ENCODE results near the gene SVEP1. TPM values are rescaled to one million over a fixed set of nuclear protein-coding genes. Genes with fewer than 3 reads are reported as not detected.
A peak's percentile ranks its signal among the peaks of the same experiment; 100 is the strongest.

The SVEP1 gene
- total RNA-seq, 1 donor from 2014 or later, result 41.8 TPM

DNA sequence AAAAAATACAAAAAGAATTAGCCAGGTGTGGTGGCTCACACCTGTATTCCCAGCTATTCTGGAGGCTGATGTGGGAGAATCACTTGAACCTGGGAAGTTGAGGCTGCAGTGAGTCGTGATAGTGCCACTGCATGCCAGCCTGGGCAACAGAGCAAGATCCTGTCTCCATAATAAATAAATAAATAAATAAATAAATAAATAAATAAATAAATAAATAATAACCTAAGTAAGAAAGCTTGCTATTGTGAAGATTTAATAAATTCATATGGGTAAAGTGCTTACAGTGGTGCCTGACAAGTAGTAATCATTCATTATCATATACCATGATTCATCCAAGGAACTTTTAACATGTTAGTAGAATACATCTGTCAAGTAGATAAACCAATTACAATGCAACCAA, 13.4 kb downstream of the SVEP1 start:
- no peak for DNase-seq (ENCODE audit: low spot score in 2 of 2)
- no peaks in the 10 kb centered on the region for H3K27me3 ChIP-seq
- H3K9me3 ChIP-seq, result no peaks in the 10 kb centered on the region
- H3K36me3 ChIP-seq, result no peaks in the 10 kb centered on the region
- TF ChIP-seq, protein P1, sequence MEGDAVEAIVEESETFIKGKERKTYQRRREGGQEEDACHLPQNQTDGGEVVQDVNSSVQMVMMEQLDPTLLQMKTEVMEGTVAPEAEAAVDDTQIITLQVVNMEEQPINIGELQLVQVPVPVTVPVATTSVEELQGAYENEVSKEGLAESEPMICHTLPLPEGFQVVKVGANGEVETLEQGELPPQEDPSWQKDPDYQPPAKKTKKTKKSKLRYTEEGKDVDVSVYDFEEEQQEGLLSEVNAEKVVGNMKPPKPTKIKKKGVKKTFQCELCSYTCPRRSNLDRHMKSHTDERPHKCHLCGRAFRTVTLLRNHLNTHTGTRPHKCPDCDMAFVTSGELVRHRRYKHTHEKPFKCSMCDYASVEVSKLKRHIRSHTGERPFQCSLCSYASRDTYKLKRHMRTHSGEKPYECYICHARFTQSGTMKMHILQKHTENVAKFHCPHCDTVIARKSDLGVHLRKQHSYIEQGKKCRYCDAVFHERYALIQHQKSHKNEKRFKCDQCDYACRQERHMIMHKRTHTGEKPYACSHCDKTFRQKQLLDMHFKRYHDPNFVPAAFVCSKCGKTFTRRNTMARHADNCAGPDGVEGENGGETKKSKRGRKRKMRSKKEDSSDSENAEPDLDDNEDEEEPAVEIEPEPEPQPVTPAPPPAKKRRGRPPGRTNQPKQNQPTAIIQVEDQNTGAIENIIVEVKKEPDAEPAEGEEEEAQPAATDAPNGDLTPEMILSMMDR (IDR thresholded peaks at IDR 0.05), result no peak
- intact Hi-C loops (cut with DNase I), result no loop called here
- no peak overlapping the region for H3K27ac ChIP-seq
- peaks cover 0 to 2% of the 10 kb centered on the region in 2 donors for H3K4me1 ChIP-seq
- H3K4me3 ChIP-seq, result no peak overlapping the region

DNA sequence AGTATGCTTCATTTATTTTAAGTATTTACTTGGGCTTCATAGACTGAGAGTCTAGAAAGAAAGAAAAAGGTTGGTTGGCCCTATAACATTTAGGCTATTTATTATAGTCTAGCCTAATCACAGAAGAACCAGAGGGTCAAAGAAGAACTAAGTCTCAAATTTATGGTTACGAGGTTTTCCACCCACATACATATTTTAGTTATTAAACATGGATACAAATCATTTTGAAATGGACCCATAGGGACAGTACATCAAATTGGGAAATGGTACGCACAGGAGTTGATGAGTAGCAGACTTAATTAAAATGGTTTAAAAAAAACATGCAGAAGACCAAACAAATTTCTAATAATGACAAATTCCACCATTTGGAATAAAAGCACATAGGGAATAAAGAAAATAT, 17.7 kb downstream of the SVEP1 start:
- Histone ChIP-seq H3K36me3 (no peaks in the 10 kb centered on the region), H3K4me3 (no peak overlapping the region), H3K27me3 (no peaks in the 10 kb centered on the region), H3K9me3 (no peaks in the 10 kb centered on the region), H3K27ac (no peak overlapping the region), H3K4me1 (peaks cover 0 to 2% of the 10 kb centered on the region in 2 donors)
- intact Hi-C loops (cut with DNase I), result no loop called here
- no peak for DNase-seq (ENCODE audit: low spot score in 2 of 2)
- TF ChIP-seq, protein P1 (IDR thresholded peaks at IDR 0.05), result no peak

GRCh38 chr9:110559869-110560268, 19.7 kb downstream of the SVEP1 start:
- Histone ChIP-seq H3K4me1 (peaks cover 2 to 11% of the 10 kb centered on the region in 2 donors), H3K4me3 (no peak overlapping the region), H3K27ac (no peak overlapping the region), H3K9me3 (no peaks in the 10 kb centered on the region), H3K36me3 (no peaks in the 10 kb centered on the region), H3K27me3 (no peaks in the 10 kb centered on the region)
- TF ChIP-seq, protein P1 (IDR thresholded peaks at IDR 0.05), result no peak
- no peak for DNase-seq (ENCODE audit: low spot score in 2 of 2)
- intact Hi-C loops (cut with DNase I), result no loop called here

DNA sequence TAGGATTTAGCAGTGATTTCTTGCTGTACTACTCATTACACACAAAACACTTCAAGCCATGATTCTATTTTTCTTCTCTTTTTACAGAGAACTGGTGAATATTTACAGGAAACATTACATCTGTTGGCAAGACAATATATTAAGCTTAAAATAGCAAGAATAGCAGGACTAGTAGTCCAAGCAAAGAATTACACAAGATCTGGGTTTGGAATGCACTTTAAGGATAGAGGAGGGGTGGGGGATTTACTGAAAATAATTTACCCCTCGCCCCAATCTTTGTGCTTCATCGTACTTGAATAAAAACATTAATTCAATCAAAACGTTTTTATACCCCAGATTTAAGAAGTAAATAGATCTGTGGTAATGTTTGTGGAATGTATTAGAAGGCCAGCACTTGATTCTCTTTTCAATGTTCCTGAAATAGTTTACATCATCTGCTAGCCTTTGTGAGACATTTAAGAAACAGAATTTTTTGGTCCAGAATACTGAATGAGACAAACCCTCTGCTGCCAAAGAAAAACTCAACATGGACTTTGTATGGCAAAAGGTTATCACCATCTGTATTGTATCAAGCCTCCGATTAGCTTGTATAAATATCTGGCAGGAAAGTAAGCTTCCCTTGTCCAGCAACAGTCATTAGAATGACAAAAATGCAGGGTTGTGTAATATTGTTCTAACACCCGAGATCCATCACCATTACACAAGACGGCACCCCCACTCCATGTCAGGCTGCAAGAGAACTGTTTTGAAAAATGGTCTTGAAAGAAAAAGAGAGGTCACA, 23.8 kb downstream of the SVEP1 start:
- H3K4me3 ChIP-seq, result peak overlapping the region in 1 of 2 donors; percentile 29
- no peaks in the 10 kb centered on the region for H3K27me3 ChIP-seq
- TF ChIP-seq, protein P1 (IDR thresholded peaks at IDR 0.05), result no peak
- intact Hi-C loops (cut with DNase I), result loop anchor here (2.0 kb wide), 1 partner anchor 23 kb away; the partner anchor contains the start of gene SVEP1
- peak in 1 of 2 donors; percentile 84 for DNase-seq (ENCODE audit: low spot score in 2 of 2)
- H3K36me3 ChIP-seq, result no peaks in the 10 kb centered on the region
- peaks cover 4 to 27% of the 10 kb centered on the region in 2 donors for H3K4me1 ChIP-seq
- no peaks in the 10 kb centered on the region for H3K9me3 ChIP-seq
- peak overlapping the region; percentile 58 to 69 for H3K27ac ChIP-seq

DNA sequence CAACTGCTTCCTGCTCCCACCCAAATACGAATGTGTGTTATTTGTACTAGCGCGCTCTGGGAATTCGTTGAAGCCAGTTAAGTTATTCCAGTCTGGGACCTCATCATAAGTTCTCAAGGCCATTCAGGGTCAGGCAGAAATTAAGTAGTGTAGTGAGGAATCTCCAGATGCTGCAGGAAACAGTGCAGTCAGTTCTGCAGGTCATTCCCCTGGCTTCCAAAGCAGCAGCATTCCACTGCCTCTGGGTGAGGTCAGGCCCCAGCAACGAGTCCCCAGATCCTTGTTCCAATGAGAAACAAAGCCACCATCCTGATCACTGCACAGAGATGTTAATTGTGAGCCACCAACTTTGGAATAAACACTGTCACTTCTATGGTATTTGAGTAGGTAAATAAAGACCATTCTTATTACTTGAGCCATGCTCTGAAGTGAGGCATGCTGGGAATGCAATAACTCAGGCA, 33.1 kb downstream of the SVEP1 start:
- H3K27me3 ChIP-seq, result no peaks in the 10 kb centered on the region
- no peak overlapping the region for H3K27ac ChIP-seq
- H3K36me3 ChIP-seq, result peaks cover 0 to 7% of the 10 kb centered on the region in 2 donors
- no peaks in the 10 kb centered on the region for H3K9me3 ChIP-seq
- intact Hi-C loops (cut with DNase I), result no loop called here
- no peak overlapping the region for H3K4me3 ChIP-seq
- DNase-seq (ENCODE audit: low spot score in 2 of 2), result no peak
- TF ChIP-seq, protein P1 (IDR thresholded peaks at IDR 0.05), result no peak
- H3K4me1 ChIP-seq, result peaks cover 0 to 6% of the 10 kb centered on the region in 2 donors
